ENCODE data around the gene ISCA2. TPM values are rescaled to one million over a fixed set of nuclear protein-coding genes. Genes with fewer than 3 reads are reported as not detected.

The ISCA2 gene
- total and polyA plus RNA-seq, 2 donors (not counting 1 experiment from before 2014, with no cell fraction given), result 11.7 to 32.1 TPM

DNA sequence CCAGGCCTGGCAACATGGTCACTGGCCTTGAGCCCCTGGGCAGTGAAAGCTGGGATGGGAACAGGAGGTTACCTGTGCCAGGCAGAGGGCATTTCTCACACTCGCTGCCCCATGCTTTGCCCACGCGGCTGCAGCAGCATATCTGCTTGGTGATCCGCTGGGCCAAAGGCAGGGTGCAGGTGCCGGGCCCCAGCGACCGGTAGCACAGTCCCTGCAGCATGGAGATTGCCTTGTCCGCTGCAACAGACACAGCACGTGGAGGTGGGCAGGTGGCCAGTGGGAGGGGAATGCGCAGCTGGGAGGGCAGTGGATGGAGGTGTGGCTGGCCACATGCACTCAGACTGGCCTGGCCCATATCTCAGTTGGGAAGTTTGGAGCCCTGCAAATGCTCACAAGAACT is 35.3 kb downstream of the ISCA2 start:
- H3K36me3 ChIP-seq (ENCODE audit: control insufficient read depth, insufficient read depth, low read length), result peaks cover 24% of the 10 kb centered on the region
- no peak overlapping the region for H2AFZ ChIP-seq (ENCODE audit: low read length)
- H3K9ac ChIP-seq (ENCODE audit: insufficient read depth, low read length), result no peak overlapping the region
- no peaks in the 10 kb centered on the region for H3K9me3 ChIP-seq (ENCODE audit: control insufficient read depth, insufficient read depth, low read depth, low read length)
- no peak overlapping the region for H3K4me2 ChIP-seq (ENCODE audit: extremely low read depth, insufficient read depth, low read length)
- no peak for DNase-seq (ENCODE audit: low read depth in 2 of 2)
- no peaks in the 10 kb centered on the region for H4K20me1 ChIP-seq (ENCODE audit: control insufficient read depth, extremely low read depth, insufficient read depth, low read length)
- no peaks in the 10 kb centered on the region for H3K27me3 ChIP-seq (ENCODE audit: control insufficient read depth, insufficient read depth, low read length)
- TF ChIP-seq, protein P1, sequence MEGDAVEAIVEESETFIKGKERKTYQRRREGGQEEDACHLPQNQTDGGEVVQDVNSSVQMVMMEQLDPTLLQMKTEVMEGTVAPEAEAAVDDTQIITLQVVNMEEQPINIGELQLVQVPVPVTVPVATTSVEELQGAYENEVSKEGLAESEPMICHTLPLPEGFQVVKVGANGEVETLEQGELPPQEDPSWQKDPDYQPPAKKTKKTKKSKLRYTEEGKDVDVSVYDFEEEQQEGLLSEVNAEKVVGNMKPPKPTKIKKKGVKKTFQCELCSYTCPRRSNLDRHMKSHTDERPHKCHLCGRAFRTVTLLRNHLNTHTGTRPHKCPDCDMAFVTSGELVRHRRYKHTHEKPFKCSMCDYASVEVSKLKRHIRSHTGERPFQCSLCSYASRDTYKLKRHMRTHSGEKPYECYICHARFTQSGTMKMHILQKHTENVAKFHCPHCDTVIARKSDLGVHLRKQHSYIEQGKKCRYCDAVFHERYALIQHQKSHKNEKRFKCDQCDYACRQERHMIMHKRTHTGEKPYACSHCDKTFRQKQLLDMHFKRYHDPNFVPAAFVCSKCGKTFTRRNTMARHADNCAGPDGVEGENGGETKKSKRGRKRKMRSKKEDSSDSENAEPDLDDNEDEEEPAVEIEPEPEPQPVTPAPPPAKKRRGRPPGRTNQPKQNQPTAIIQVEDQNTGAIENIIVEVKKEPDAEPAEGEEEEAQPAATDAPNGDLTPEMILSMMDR (conservative IDR thresholded peaks at IDR 0.05 in 1 of 2, IDR thresholded peaks at IDR 0.05 in 1 of 2; ENCODE audit: low read depth in 1 of 2, low read length in 2 of 2), result no peak
- TF ChIP-seq EZH2 (IDR thresholded peaks at IDR 0.05; ENCODE audit: low read length, missing control alignments), result no peak
- no peaks in the 10 kb centered on the region for H3K79me2 ChIP-seq (ENCODE audit: control insufficient read depth, insufficient read depth, low read length)
- peaks cover 5% of the 10 kb centered on the region for H3K4me1 ChIP-seq (ENCODE audit: control insufficient read depth, extremely low read depth, insufficient read depth, low read length)
- H3K27ac ChIP-seq (ENCODE audit: insufficient read depth, low read length), result no peak overlapping the region
- no peak overlapping the region for H3K4me3 ChIP-seq (replicated peaks in 1 of 4; ENCODE audit: control extremely low read depth in 1 of 4, insufficient read depth in 1 of 4, low read depth in 3 of 4, low read length in 4 of 4)

DNA sequence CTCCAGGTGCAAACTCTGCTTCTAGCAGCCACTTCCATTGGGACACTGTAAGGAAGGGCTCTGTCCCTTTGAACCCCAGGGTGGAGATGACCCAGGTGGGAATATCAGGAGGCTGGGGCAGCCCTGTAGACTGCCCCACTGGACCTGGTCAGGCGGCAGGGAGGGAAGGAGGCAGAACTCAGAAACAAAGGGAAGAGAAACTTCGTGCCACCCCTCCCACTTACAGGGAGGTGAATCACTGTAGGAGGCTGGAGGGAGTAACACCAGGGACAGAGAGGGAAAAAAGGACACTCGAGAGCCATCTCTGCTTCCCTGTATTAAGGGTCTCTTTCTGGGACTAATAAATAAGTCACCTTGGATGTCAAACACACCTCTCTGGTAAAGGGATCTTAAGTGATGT is 37.4 kb downstream of the ISCA2 start:
- Histone ChIP-seq H3K79me2 (ENCODE audit: control insufficient read depth, insufficient read depth, low read length) (no peaks in the 10 kb centered on the region), H3K27ac (ENCODE audit: insufficient read depth, low read length) (no peak overlapping the region), H3K9me3 (ENCODE audit: control insufficient read depth, insufficient read depth, low read depth, low read length) (no peaks in the 10 kb centered on the region), H2AFZ (ENCODE audit: low read length) (no peak overlapping the region), H3K27me3 (ENCODE audit: control insufficient read depth, insufficient read depth, low read length) (no peaks in the 10 kb centered on the region), H3K4me1 (ENCODE audit: control insufficient read depth, extremely low read depth, insufficient read depth, low read length) (no peaks in the 10 kb centered on the region), H4K20me1 (ENCODE audit: control insufficient read depth, extremely low read depth, insufficient read depth, low read length) (no peaks in the 10 kb centered on the region), H3K36me3 (ENCODE audit: control insufficient read depth, insufficient read depth, low read length) (peaks cover 32% of the 10 kb centered on the region), H3K9ac (ENCODE audit: insufficient read depth, low read length) (no peak overlapping the region), H3K4me3 (replicated peaks in 1 of 4; ENCODE audit: control extremely low read depth in 1 of 4, insufficient read depth in 1 of 4, low read depth in 3 of 4, low read length in 4 of 4) (no peak overlapping the region), H3K4me2 (ENCODE audit: extremely low read depth, insufficient read depth, low read length) (no peak overlapping the region)
- TF ChIP-seq EZH2 (IDR thresholded peaks at IDR 0.05; ENCODE audit: low read length, missing control alignments), result no peak
- TF ChIP-seq, protein P1 (conservative IDR thresholded peaks at IDR 0.05 in 1 of 2, IDR thresholded peaks at IDR 0.05 in 1 of 2; ENCODE audit: low read depth in 1 of 2, low read length in 2 of 2), result no peak
- DNase-seq (ENCODE audit: low read depth in 2 of 2), result no peak

DNA sequence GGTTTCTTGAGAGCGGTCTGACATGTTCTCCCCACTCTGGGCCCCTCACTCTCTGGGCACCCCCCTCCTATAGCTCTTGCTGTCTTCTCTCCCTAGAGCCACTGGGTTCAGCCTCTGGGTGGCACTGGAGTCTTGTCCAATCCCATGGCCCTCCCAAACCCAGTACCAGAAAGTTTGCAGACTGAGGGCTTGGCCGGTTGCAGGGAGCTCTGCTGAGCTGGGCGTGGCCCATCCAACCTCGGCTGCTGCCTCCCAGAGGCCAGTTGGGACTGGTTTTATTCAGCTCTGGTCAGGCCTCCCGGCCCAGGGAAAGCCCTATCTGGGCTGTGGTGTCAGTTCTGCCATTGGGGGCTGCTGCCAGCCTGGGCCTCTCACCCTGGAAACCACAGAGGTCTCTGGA is 37.9 kb downstream of the ISCA2 start:
- Histone ChIP-seq H3K4me3 (replicated peaks in 1 of 4; ENCODE audit: control extremely low read depth in 1 of 4, insufficient read depth in 1 of 4, low read depth in 3 of 4, low read length in 4 of 4) (no peak overlapping the region), H3K79me2 (ENCODE audit: control insufficient read depth, insufficient read depth, low read length) (no peaks in the 10 kb centered on the region), H4K20me1 (ENCODE audit: control insufficient read depth, extremely low read depth, insufficient read depth, low read length) (no peaks in the 10 kb centered on the region), H3K9ac (ENCODE audit: insufficient read depth, low read length) (no peak overlapping the region), H3K36me3 (ENCODE audit: control insufficient read depth, insufficient read depth, low read length) (peaks cover 32% of the 10 kb centered on the region), H2AFZ (ENCODE audit: low read length) (no peak overlapping the region), H3K4me2 (ENCODE audit: extremely low read depth, insufficient read depth, low read length) (no peak overlapping the region), H3K27ac (ENCODE audit: insufficient read depth, low read length) (peak overlapping the region; percentile 40), H3K4me1 (ENCODE audit: control insufficient read depth, extremely low read depth, insufficient read depth, low read length) (no peaks in the 10 kb centered on the region), H3K9me3 (ENCODE audit: control insufficient read depth, insufficient read depth, low read depth, low read length) (no peaks in the 10 kb centered on the region), H3K27me3 (ENCODE audit: control insufficient read depth, insufficient read depth, low read length) (no peaks in the 10 kb centered on the region)
- no peak for TF ChIP-seq EZH2 (IDR thresholded peaks at IDR 0.05; ENCODE audit: low read length, missing control alignments)
- TF ChIP-seq, protein P1 (conservative IDR thresholded peaks at IDR 0.05 in 1 of 2, IDR thresholded peaks at IDR 0.05 in 1 of 2; ENCODE audit: low read depth in 1 of 2, low read length in 2 of 2), result peak; percentile 19 to 52
- DNase-seq (ENCODE audit: low read depth in 2 of 2), result peak; percentile 31 to 81
